22Rv1 (cell line): ENCODE results near the gene MCRIP1.

Experiments used
- CTCF ChIP-seq: fragments of 450-650 bp; IDR thresholded peaks from 2 replicates; pipeline ENCODE4 v1.5.1; 2017; ENCODE audit warnings: mild to moderate bottlenecking
- ZFX ChIP-seq: fragments of 450-650 bp; IDR thresholded peaks from 2 replicates; pipeline ENCODE4 v1.6.1; 2017; ENCODE audit warnings: antibody characterized with exemption, borderline replicate concordance

- 0 out of 2 replicates have a peak, but pooled peaks have one; percentile 20 for TF ChIP-seq CTCF
- no peak for TF ChIP-seq ZFX
These were observed 7.1 kb downstream of the MCRIP1 start for GRCh38 chr17:81825841-81826466.
